EH (cell line): Measurements from ENCODE around the gene HOXB9.
A peak's percentile ranks its signal among the peaks of the same experiment; 100 is the strongest.

ENCODE experiments used
- DNase-seq: peaks from one replicate; pipeline ENCODE4 v3.0.0-alpha.2; 2015; ENCODE audit warnings: low read depth

The HOXB9 gene

DNA sequence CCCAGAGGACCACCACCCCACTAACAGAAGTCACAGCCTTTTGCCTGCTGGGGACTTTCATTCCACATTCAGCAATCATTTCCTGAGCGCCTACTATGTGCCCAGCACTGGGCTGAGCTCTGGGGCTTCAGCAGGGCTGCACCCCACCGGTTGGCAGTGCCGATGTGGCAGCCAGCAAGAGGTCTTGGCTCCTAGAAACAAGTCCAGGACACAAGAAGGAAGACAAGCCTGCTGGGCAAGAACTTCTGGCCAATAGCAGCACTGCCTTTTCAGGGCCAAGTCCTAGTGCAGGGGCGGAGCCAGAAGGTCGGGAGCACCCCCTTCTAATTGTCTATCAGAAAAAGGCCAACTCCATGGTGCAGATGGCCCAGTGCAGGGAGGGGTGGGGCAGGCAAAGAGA is 13.0 kb upstream of the HOXB9 start:
- DNase-seq = no peak

DNA sequence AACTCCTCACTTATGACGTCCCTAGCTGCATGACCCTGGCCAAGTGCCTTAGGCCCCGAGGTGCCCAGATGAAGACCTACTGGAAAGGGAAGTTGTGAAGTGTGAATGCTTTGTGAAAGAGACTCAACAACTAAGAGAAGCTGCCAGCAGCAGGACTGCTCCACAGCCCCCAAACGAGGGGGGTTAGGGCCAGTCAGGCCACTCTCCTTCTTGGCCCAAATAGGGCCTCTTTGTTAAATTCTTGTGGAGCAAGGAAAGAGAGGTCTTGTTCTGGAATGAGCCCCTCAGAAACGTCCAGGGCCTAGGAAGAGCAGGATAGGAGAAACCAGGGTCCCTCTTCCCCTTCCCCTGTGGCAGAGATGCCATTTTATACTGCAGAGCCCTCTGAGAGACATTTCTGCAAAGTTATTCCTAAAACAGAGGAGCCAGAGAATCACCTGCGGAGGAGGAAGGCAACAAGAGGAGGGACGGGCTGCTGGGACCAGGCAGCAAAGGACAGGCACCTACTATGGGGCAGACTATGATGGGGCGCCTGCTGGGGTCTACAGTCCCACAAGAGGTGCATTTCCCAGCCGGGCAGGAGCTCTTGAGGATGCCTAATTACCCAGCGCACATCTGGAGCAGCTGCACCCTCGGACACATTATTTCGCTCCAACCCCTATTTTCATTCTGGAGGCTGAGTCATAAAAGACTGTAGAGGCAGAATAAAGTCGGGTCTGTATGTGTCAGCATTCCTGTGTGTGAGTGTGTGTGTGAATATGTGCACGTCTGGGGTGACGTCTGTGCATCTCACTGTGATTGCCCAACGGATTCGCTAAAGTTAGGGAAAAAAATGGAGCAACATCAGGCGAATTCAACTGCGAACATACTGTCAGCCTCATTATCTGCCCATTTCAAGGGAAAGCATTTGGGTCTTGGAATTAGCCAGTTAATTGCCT is 11.4 kb upstream of the HOXB9 start:
- DNase-seq = peak; percentile 74

DNA sequence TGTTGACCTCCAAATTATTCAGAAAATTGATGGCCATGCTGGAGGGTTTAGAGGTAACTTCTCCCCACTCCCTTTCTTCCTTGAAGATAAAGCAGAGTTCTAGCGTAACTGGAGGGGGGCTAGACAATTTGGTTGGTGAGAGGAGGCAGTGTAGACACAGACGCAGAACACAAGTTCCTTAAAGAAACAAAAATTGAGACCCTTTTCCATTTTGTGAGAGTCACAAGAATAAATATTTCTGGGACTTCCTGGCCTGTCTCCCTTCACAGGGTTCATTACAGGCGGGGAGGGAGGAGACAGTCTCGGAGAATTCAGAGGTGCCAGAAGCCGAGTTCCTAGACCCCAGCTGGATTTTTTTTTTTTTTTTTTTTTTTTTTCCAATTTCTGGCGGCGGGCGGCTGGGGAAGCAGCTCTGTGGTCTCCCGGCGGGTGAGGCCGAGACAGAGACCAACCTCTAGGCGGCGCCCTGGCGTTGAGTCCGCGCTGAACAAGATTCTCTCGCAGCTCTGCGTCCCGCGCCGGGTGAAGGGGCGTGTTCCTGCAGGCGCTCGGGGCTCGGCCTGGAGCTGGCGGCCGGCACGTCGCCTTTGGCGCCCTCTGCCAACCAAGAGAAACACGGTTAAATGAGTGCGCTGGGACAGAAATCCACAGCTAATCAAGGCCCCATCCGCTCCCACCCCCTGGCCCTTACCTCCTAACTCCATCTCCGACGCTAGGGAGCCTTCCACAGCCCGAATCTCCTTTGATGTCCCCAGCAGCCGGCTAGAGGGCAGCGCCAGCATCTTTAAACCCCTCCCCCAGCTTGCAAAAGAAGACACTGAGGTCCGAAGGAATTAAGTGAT is 10.2 kb upstream of the HOXB9 start:
- peak; percentile 48 for DNase-seq

DNA sequence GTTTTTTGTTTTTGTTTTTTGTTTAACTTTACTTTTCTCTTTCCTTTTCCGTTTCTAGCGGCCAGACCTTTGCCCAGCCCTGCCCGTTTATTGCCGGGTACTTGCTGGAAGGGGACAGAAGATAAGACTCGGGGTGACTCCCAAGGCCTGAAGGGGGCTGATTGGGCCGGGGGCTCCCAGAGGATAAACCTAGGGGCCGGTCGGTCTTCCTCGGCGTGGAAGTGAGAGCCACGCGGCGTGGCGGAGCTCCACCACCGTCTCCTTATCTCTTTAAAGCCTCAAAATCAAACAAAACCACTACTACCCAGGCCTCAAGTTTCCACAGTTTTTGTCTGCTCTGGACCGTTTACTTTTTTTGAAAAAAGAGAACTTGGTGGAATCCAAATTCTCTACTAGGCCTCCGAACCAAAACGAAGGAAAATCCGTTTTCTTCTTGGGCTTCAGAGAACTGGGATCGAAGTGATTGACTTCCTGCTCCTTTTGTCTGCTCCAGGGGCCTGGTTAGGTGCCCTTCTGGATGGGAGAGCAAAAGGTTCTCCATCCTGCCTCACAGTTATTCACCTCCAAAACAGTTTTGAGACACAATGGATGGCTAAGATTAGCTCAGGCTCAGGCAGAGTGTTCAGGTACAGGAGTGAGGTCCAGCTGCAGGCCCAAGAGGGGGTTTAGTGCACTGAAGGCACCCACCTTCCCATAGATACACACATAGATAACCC is 8.5 kb upstream of the HOXB9 start:
- DNase-seq = no peak

DNA sequence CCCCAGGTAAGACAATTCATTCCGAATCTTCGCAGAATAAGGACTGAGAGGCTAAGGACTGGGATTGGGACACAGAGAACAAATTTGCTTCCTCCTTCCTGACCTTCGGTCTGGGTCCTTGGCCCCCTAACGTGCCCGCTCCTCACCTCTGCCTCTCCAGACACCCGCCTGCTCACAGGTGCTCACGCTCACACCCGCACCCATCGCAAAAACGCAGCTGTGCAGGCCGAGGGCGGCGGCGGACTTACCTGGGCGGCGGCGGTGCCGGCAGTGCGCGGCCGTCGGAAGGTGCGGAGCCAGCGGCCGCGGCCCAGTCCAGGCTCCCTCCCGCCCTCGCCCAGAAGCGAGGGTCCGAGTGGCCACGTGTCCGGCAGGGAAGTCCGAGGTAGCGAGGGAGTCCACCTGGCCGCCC is 7.1 kb upstream of the HOXB9 start:
- DNase-seq = no peak

DNA sequence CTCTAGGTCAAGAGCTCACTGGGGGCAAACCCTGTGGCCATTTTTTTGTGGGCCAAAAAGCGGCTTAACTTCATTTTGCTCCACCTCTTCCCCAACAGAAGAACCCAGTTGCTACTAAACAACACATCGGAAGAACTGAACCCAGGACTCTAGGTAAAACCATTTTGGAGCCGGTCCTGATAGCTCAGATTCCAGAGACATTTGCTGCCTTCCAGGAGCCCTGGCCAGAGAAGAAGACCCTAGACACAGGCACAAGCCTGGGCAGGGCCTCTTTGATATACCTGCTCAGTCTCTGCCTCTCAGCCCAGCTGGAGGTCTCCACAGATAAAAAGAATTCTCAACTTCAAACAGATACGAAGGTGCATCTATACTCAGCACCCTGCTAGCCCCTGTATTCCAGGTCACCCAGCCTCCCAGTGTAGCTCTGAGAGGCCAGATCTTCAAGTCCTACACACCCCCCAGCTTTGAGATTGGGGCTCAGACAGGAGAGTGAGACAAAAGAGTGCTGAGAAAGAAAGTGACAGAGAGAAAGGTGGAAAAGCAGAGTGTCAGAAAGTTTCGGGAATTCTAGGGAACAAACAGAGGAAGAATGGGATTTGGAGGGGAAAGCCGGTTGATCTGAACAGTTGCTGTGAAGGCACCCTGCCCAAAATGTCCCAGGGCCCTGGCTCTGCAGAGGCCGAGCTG is 6.6 kb upstream of the HOXB9 start:
- no peak for DNase-seq

DNA sequence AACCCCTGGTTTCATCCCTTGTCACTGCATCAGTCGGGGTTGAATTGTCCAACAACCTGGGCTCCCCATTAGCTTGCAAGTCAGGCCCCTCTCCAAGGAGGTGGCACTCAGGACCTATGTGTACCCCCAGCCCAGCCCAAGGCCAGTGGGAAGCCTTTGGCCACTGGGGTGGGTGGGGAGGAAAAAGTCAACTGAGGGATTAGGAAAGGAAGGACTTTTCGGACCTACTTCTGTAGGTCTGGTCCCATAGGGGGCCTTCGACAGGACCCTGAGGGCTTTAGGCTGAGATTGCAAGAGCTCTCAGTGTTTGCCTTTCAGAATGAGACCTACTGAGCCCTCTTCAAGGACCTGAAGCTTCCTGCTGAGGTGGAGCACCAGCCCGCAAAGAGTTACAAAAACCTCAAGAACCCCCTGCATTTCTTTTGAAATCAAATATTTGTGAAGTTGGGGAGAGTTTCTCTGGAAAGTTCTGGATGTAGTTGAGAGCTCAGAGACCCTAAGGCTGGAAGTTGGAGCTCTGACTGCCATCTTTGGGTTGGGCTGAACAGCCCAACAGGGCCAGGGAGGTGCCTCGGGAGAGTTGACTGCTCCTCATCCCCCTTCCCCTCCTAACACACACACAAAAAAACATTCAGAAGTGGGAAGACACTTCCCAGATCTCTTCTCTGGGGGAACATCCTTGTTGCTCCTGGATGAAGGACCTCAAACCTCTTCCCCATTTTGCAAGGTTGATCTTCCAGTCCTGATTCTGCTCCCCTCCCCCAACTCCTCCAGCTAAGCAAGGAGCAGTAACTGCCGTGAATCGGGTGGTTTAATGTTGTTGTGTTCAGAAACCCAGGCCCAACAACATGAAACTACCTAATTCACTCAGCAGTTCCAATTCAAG is 5.8 kb upstream of the HOXB9 start:
- no peak for DNase-seq

DNA sequence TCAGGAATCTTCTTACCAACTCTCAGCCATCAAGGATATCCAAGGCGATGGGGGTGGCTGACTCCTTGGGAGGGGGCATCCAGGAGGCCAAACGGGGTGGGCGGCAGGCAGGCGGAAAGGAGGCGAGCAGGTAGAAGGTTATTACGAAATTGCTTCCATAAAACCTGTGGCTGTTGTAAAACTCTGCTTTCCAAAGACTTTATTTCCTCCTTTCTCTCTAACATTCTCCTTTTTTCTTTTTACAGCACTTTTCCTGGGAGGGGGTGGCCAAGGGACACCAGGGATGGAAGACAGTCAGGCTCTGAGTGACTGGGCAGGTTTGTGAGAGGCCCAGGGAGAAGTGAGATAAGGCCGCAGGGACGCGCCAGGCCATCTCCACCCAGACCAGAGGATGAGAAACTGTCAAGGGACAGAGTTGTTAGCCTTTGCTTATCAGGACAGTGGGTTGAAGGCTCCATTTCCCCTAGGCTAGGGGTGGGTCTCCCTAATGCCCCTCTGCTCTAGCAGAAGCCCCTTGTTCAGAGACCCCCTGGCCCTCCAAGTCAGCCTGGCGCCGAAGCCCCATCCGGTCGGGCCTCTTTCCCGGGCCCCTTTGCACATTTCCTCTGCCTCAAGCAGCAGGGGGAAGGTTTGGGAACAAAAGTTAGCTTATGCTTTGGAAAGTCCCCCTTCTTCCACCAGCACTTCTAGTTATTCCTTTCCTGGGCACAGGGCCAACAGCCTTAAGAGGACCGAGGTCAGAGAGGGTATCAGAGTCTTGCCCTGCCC is 5.0 kb upstream of the HOXB9 start:
- DNase-seq = no peak

DNA sequence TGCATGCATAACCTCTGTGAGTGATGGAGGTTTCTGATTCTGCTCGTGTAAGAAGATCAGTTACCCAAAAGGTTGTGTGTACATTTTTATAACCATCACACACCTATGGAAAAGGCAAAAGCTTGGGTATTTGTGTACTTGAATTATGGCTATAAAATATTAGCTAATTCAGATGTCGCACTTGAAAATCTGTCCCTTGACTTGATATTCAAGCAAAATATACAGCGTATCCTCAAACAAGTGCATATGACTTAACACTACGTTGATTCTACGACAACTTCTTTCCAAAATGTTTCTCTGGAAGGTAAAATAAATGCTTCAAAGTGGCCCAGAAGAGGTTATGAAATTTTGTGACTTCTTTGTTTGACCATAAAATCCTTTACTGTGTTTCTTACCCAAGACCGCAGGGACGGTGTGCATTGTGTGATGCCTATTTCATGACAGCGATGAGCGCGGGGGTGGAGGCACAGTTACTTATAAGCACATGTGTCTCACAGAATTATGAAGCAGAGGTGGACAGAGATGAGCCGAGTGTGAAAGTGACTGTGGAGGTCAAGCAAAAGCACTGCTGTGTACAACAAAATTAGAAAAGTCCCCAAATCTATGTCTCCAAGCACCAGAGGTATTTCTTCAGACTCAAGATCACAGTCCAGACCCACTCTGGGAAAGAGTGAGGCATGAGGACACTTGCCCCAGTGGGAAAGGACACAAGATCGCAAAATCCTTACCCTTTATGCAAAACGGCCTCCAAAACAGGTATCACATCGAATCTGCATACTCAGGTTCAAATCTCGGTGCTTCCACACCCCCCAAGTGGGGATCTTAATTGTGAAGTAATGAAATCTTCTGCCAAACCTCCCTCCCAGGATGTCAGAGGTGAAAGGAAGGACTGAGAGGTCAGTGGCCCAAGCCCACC is 4.1 kb upstream of the HOXB9 start:
- DNase-seq = no peak

DNA sequence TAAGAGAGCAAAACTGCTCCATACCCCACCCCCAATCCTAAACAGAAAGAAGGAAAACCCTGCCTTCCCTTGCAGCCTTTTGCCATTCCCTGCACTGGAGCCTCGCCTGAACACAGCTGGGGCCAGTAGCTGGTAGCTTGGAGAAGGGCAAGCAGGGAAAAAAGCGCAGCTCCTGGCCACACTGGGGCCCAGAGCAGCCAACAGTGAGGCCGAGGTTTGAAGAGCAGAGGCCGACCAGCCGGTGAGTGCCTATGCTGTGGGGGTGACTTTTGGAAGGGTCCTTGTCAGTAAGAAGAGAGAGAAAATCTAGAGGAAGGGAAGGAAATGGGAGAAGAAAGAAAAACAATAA is 3.2 kb upstream of the HOXB9 start:
- DNase-seq = no peak

DNA sequence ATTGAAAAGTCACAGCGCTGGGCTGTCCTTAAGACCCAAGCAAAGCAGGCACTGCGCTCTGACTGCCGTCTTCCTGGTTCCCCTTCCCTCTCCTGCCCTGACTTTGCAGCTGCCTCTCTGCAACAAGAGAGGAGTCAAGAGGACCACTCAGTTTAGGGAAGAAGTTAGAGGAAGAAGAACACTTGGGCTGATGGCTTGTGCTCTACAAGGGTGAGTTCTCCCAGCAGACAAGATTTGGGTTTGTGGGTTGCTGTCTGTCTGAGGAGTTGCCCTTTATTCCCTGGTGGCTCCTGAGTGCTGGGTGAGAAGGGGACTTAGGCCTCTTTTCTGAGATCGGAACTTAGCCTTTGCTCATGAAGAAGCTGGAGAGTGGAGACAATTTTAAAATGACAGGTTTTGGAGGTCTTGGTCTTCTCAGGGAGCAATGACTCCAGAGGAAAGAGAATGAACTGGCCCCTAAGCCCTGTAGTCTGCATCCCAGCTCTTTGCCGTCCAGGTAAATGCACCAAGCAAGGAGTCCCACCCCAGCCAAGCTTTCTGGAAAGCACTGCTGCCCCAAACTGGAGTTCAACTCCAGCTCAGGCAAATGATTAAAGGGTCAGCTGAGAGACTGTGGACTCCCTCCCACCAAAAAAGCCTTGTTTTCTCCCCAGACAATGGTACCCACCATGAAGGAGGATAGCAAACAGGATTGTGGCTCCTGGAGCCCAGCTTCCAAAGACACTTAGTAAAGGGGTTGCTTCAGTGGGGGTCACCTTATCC is 2.7 kb upstream of the HOXB9 start:
- DNase-seq = no peak

DNA sequence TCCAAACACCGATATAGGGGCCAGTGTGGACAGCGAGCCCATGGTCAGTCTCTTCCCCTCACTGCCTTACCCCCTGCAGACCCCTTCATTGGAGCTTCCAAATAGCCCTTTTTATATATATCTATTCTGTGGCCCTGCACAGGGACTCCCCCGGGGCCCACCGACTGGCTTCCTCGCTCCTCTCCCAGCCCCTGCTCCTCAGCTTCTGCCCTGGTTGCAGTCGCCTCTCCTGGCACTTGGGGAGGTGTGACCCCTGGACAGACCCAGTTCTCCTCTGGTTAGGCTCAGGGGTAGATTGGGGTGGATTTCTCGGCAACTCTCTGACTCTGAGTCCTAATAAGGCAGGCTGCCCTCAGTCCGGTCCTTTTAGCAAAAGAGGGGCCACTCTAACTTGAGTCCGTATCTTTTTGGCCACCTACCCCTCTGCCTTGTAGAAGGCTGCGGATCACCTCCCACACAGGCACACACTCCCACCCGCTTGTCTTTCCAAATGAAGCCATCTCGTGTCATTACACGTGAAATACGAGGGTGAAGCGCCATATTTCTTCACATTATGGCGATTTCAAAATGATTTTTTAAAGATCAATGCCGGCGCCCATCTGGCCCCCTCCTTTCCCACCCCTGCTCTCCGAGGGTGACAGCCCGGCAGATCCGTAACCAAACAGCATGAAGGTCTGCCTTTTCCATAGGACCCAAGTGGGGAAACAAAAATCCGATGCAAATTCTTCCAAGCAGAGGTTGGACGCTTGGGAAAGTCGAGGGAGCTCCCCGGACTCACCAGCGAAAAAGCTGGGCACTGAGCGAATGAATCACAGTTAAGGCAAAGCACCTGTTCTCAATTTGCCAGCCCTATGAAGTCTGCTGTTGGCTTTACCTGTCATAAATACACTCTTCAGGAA is 1.7 kb upstream of the HOXB9 start:
- no peak for DNase-seq

DNA sequence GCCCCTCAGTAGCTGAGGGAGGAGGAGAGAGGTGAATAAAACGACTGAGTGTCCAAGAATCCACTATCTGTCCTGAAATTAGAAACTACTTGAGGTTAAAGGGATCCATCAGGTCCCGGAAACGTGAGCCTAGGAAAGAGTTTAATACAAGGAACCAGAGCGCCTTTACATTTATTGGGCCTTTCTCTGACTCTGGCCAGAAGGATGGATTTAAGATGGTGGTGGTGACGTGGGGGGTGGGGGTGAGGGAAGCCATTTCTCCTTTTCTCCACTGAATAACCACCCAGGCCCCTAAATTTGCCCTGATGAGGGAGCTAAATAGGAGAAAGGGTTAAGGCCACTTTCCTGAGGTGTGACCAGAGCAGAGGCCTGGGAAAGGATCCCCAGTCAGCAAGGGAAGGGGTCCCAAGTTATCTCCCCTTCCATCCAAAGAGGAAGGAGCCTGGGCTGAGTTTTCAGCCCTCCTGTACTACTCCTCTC is 1.0 kb upstream of the HOXB9 start:
- DNase-seq = no peak

DNA sequence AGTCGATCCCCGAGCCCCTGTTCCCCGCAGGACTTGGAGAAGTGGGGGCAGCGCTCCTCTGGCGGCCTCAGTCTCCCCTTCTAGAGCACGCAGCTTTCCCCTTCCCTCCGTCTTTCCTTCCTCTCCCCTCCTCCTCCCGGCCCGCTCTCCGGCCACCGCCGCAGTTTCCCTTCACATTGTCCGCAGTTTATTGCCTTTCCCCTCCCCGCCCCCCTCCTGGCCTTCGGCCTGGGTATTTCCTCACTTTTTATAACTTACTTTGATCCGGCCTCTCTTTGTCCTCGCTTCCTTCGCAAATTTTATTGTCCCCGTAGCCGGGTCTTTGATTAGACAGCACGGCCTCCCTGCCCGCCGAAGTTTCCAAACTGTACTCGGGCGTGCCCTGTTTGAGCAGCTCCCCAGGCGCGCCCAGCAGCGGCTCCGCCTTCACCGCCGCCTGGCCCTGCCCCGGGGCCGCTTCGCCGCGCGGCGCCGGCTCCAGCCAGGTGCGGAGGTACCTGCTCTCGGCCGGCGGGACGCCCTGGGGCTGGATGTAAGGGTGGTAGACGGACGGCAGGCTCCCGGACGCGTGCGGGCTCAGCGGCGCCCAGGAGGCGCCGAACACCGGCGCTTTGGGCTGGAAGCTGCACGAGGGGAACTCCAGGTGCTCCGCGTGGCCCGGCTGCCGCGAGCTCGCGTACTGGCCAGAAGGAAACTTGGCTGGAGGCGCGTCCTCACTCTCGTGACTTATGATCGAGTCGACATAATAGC is 488 bp downstream of the HOXB9 start:
- no peak for DNase-seq

DNA sequence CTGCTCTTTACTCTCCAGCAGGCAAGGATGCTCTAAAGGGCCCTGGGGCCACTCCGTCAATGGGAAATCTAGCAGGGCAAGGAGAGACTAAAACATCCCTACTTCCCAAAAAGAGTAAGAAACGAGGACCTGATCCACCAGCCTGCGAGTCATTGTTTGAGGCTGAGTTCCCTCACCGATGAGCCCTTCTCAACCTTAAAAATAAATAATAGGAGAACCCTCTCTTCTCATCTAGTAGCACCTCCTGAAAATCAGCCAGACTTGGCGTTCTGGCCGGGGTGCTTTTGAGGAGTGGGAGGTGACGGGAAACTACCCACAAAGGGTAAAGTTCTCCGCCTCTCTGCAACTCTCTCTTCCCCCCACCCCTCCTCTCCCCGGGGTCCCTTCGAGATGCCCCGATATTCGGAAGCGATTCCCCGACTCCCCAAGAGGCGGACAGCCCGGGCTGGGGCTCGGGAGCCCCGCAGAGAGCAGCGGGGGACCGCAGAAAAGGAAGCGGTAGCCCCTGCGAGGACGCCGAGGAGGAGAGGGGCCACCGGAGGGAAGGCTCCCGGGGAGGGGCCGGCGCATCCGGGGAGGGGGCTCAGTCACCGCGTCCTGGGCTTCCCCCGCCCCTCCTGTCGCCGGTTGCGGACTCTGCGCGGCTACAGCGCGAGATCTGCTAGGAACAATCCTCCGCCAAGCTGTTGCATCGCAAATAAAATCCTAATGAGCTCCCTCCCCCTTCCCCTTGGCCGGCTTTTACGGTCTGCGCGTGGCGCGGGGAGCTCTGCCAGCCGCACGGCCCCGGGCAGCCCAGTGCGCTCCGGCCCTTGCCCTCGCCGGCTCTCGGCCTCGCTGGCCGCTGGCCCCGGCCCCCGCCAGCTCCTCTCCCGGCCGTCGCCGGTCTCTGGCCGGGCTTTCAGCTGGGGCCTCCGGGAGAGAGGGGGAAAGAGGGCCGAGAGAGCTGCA is 1.3 kb downstream of the HOXB9 start:
- DNase-seq = no peak
